ENCODE results near the gene ANKH. TPM values are rescaled to one million over a fixed set of nuclear protein-coding genes. Genes with fewer than 3 reads are reported as not detected.

ANKH gene
- total and polyA plus RNA-seq, 8 donors: 6.6 to 57.5 (median 10.6) TPM

GRCh38 chr5:14859150-14859549 is 12.4 kb downstream of the ANKH start:
- no peaks in the 10 kb centered on the region for H3K36me3 ChIP-seq
- no peak for TF ChIP-seq CTCF (IDR thresholded peaks at IDR 0.05)
- H3K27me3 ChIP-seq: no peaks in the 10 kb centered on the region
- DNase-seq: no peak
- H3K27ac ChIP-seq: no peak overlapping the region
- no peaks in the 10 kb centered on the region for H3K9me3 ChIP-seq
- intact Hi-C loops (cut with DNase I): no loop called here
- no peak for ATAC-seq
- H3K4me1 ChIP-seq: no peaks in the 10 kb centered on the region
- H3K4me3 ChIP-seq: no peak overlapping the region

- Histone ChIP-seq H3K27me3 (no peaks in the 10 kb centered on the region), H3K4me3 (no peak overlapping the region), H3K4me1 (no peaks in the 10 kb centered on the region), H3K27ac (no peak overlapping the region), H3K36me3 (no peaks in the 10 kb centered on the region), H3K9me3 (no peaks in the 10 kb centered on the region)
- intact Hi-C loops (cut with DNase I): no loop called here
- DNase-seq: no peak
- ATAC-seq: no peak
- TF ChIP-seq CTCF (IDR thresholded peaks at IDR 0.05): no peak
Measured at GRCh38 chr5:14855366-14855765, 16.2 kb downstream of the ANKH start.

GRCh38 chr5:14854799-14855198 is 16.8 kb downstream of the ANKH start:
- intact Hi-C loops (cut with DNase I): no loop called here
- no peaks in the 10 kb centered on the region for H3K27me3 ChIP-seq
- ATAC-seq: no peak
- H3K27ac ChIP-seq: no peak overlapping the region
- no peaks in the 10 kb centered on the region for H3K36me3 ChIP-seq
- TF ChIP-seq CTCF (IDR thresholded peaks at IDR 0.05): no peak
- no peak for DNase-seq
- H3K4me1 ChIP-seq: no peaks in the 10 kb centered on the region
- H3K4me3 ChIP-seq: no peak overlapping the region
- H3K9me3 ChIP-seq: no peaks in the 10 kb centered on the region

- ATAC-seq (no peak), DNase-seq (no peak)
- H3K9me3 ChIP-seq: no peaks in the 10 kb centered on the region
- H3K27me3 ChIP-seq: no peaks in the 10 kb centered on the region
- H3K4me1 ChIP-seq: no peaks in the 10 kb centered on the region
- intact Hi-C loops (cut with DNase I): no loop called here
- H3K4me3 ChIP-seq: no peak overlapping the region
- H3K36me3 ChIP-seq: no peaks in the 10 kb centered on the region
- TF ChIP-seq CTCF (IDR thresholded peaks at IDR 0.05): no peak
- H3K27ac ChIP-seq: no peak overlapping the region
Measured at GRCh38 chr5:14853685-14854084, 17.9 kb downstream of the ANKH start.

GRCh38 chr5:14852779-14853178 is 18.8 kb downstream of the ANKH start:
- ATAC-seq (no peak), DNase-seq (no peak)
- intact Hi-C loops (cut with DNase I): no loop called here
- no peaks in the 10 kb centered on the region for H3K36me3 ChIP-seq
- no peak for TF ChIP-seq CTCF (IDR thresholded peaks at IDR 0.05)
- no peak overlapping the region for H3K27ac ChIP-seq
- no peaks in the 10 kb centered on the region for H3K9me3 ChIP-seq
- no peaks in the 10 kb centered on the region for H3K27me3 ChIP-seq
- no peaks in the 10 kb centered on the region for H3K4me1 ChIP-seq
- H3K4me3 ChIP-seq: no peak overlapping the region

All from left lung (tissue), 10 donors.